Measurements from ENCODE around the gene PCGF1.
A peak's percentile ranks its signal among the peaks of the same experiment; 100 is the strongest.

The PCGF1 gene

DNA sequence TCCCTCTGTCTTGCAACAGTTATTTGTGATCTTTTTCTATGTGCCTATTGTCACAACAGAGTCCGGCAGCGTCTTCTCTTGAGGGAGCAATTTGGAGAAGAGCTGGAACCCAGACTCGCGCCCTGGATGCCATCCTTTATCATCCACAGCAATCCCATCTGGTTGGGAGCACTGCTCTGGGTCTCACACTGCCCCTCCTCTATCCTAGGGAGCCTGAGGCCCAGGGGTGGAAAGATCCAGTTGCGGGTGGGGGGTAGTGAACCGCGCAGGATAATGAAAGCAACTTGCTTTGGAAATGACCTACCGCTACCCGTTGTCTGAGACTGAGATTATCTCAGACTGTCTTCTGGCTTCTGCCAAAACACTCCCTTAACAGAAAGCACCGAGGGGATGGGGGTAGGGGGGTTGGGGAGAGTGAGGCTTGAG lies 48.5 kb downstream of the PCGF1 start:
- H3K9me3 ChIP-seq (replicated peaks in 1 of 11) = no peaks in the 10 kb centered on the region
- peak overlapping the region; percentile 25 to 83 (median 81); a peak in 21 of 22 replicates for H3K27ac ChIP-seq
- peak overlapping the region; percentile 82 to 99 (median 95) for H3K4me2 ChIP-seq
- peaks cover 25 to 34% (median 28%) of the 10 kb centered on the region in 11 experiments for H3K36me3 ChIP-seq
- no peaks in the 10 kb centered on the region for H3K27me3 ChIP-seq
- H3K9ac ChIP-seq = peak overlapping the region; percentile 79 to 91 (median 84)
- H3K4me3 ChIP-seq = peak overlapping the region; percentile 72 to 91 (median 78)
- H3K4me1 ChIP-seq = peaks cover 37 to 55% (median 45%) of the 10 kb centered on the region in 10 experiments
- TF ChIP-seq Cebpa-rat (IDR thresholded peaks at IDR 0.05) = no peak
- H4K20me1 ChIP-seq = peaks cover 0 to 20% (median 1%) of the 10 kb centered on the region in 11 experiments; a peak in 8 of 22 replicates

GRCh38 chr2:74458132-74458937 lies 49.2 kb downstream of the PCGF1 start, which contains the start of gene WBP1:
Gene WBP1 (plus strand): TSS chr2:74458438. CDS start chr2:74458603, 165 bp downstream.
- H3K9ac ChIP-seq = peak within 1 kb of the TSS; percentile 79 to 91 (median 85)
- TF ChIP-seq Cebpa-rat (IDR thresholded peaks at IDR 0.05) = no peak
- H3K4me3 ChIP-seq = peak within 1 kb of the TSS; percentile 75 to 91 (median 80)
- peak within 1 kb of the TSS; percentile 95 to 99 (median 97) for H3K4me2 ChIP-seq
- peaks cover 25 to 32% (median 27%) of the 10 kb centered on the region in 11 experiments for H3K36me3 ChIP-seq
- peaks cover 33 to 48% (median 39%) of the 10 kb centered on the region in 10 experiments for H3K4me1 ChIP-seq
- H3K27me3 ChIP-seq = no peaks in the 10 kb centered on the region
- peaks cover 0 to 20% (median 0%) of the 10 kb centered on the region in 11 experiments; a peak in 6 of 22 replicates for H4K20me1 ChIP-seq
- peak within 1 kb of the TSS; percentile 67 to 90 (median 85) for H3K27ac ChIP-seq
- H3K9me3 ChIP-seq (replicated peaks in 1 of 11) = no peaks in the 10 kb centered on the region

- Histone ChIP-seq H3K4me3 (peak overlapping the region; percentile 75 to 91 (median 80)), H3K36me3 (peaks cover 18 to 25% (median 21%) of the 10 kb centered on the region in 11 experiments), H3K27ac (peak overlapping the region; percentile 67 to 90 (median 85)), H3K9me3 (replicated peaks in 1 of 11) (no peaks in the 10 kb centered on the region), H3K9ac (peak overlapping the region; percentile 79 to 91 (median 85)), H3K4me2 (peak overlapping the region; percentile 94 to 99 (median 97)), H3K27me3 (no peaks in the 10 kb centered on the region), H3K4me1 (peaks cover 33 to 50% (median 42%) of the 10 kb centered on the region in 10 experiments), H4K20me1 (peaks cover 0 to 15% (median 0%) of the 10 kb centered on the region in 11 experiments; a peak in 5 of 22 replicates)
- no peak for TF ChIP-seq Cebpa-rat (IDR thresholded peaks at IDR 0.05)
Measured at GRCh38 chr2:74457549-74458131, 49.9 kb downstream of the PCGF1 start.

DNA sequence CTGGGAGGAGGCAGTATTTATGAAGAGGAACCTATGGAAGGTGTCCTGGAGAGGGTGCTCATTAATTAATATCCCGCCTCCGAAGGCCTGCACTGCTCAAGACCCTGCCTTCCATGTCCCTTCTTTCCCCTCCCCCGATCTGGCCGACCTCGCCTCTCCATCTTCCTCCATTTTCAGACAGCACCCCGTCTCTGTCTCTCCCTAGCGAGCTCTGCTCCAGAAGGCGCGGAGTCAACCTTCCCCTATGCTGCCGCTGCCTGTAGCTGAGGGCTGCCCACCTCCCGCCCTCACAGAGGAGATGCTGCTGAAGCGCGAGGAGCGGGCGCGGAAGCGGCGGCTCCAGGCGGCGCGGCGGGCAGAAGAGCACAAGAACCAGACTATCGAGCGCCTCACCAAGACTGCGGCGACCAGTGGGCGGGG lies 50.4 kb downstream of the PCGF1 start:
- Histone ChIP-seq H3K4me1 (peaks cover 38 to 55% (median 47%) of the 10 kb centered on the region in 10 experiments), H3K27ac (peak overlapping the region; percentile 23 to 90 (median 85); a peak in 21 of 22 replicates), H3K36me3 (peaks cover 13 to 20% (median 16%) of the 10 kb centered on the region in 11 experiments), H4K20me1 (peaks cover 0 to 13% (median 0%) of the 10 kb centered on the region in 11 experiments; a peak in 4 of 22 replicates), H3K9ac (peak overlapping the region; percentile 79 to 91 (median 85)), H3K4me2 (peak overlapping the region; percentile 94 to 99 (median 97)), H3K4me3 (peak overlapping the region; percentile 75 to 91 (median 80)), H3K27me3 (no peaks in the 10 kb centered on the region), H3K9me3 (replicated peaks in 1 of 11) (no peaks in the 10 kb centered on the region)
- no peak for TF ChIP-seq Cebpa-rat (IDR thresholded peaks at IDR 0.05)
